ENCODE measurements around the gene HMX3.

HMX3 gene

DNA sequence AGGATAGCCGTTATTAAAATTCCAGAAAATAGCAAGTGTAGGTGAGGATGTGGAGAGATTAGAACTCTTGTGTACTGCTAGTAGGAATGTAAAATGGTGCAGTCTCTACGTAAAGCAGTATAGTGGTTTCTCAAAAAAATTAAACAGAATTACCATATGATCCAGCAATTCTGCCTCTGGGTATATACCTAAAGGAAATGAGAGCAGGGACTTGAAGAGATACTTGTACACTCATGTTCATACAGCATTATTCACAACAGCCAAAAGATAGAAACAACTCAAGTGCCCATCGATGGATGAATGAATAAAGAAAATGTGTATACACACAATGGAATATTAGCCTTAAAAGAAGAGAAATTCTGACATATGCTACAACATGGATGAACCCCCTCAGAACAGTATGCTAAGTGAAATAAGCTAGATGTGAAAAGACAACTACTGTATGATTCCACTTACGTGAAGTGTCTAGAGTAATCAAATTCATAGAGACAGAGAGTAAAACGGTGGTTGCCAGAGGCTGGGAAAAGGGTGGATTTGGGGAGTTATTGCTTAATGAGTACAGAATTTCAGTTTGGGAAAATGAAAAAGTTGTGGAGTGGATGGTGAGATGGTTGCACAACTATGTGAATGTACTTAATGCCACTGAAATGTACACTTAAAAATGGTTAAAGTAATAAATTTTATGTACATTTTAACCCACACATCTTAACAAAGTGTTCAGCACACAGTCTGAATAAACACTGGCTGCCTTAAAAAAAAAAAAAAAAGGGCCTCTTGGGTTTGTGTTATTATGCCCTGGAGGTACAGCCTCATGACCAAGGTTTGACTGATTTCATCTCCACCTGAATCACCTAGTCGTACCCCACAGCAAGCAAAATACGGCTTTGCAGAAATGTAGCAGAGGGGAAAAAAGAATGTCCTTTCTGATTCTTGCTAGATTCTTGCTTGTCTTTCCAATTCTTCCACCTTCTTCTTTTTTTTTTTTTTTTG lies 44.6 kb downstream of the HMX3 start:
- DNase-seq = no peak
- Histone ChIP-seq H3K4me3 (ENCODE audit: low read depth, low read length) (no peak overlapping the region), H3K79me1 (ENCODE audit: low read length) (no peaks in the 10 kb centered on the region), H3K4me2 (ENCODE audit: low read length) (no peak overlapping the region), H3K9me3 (ENCODE audit: insufficient read depth, low read depth, low read length) (no peaks in the 10 kb centered on the region), H3K27ac (ENCODE audit: low read depth, low read length) (no peak overlapping the region), H4K8ac (ENCODE audit: low read depth, low read length) (no peak overlapping the region), H2BK12ac (ENCODE audit: low read length) (no peak overlapping the region), H4K91ac (ENCODE audit: low read depth, low read length) (no peak overlapping the region), H2AK5ac (ENCODE audit: low read length) (no peak overlapping the region), H2BK120ac (ENCODE audit: insufficient read depth, low read length, poor library complexity) (no peak overlapping the region), H3K9ac (ENCODE audit: low read length) (no peak overlapping the region), H3K4me1 (ENCODE audit: control insufficient read depth in 1 of 2, insufficient read depth in 2 of 2, low read length in 2 of 2) (no peaks in the 10 kb centered on the region), H2AFZ (ENCODE audit: insufficient read depth, low read length, poor library complexity) (no peak overlapping the region), H3K27me3 (ENCODE audit: insufficient read depth, low read length) (no peaks in the 10 kb centered on the region), H3K79me2 (ENCODE audit: control insufficient read depth, insufficient read depth, low read length, poor library complexity) (no peaks in the 10 kb centered on the region), H3K23ac (ENCODE audit: low read length) (no peak overlapping the region), H3K14ac (ENCODE audit: low read length) (no peak overlapping the region), H3K36me3 (ENCODE audit: control insufficient read depth in 1 of 2, insufficient read depth in 2 of 2, low read length in 2 of 2) (peaks cover 2% of the 10 kb centered on the region in 2 experiments), H3K4ac (ENCODE audit: low read depth, low read length) (no peak overlapping the region), H4K12ac (ENCODE audit: low read depth, low read length) (no peak overlapping the region), H3K18ac (ENCODE audit: low read length) (no peak overlapping the region), H2BK5ac (ENCODE audit: low read depth, low read length, poor library complexity) (no peak overlapping the region)
- no CpG with 5 or more reads among the region's 7 CpGs for WGBS (ENCODE audit: extremely low coverage, insufficient coverage, insufficient read length)

DNA sequence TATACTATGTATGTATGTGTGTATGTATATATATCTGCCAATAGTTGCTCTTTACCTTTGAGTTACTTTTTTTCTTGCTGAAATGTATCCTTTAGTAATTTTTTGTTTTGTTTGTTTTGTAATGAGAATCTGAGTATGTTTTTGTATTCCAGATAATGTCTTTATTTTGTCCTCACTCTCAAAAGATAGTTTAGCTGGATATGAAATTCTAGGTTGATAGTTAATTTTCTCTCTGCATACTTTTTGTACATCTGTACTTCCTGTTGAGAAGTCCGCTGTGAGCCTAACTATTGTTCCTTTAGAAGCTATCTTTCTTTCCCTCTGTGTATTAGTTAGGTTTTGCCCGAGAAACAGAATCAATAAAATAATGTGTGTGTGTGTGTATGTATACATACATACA lies 48.0 kb downstream of the HMX3 start:
- H3K9ac ChIP-seq (ENCODE audit: low read length) = no peak overlapping the region
- H2AK5ac ChIP-seq (ENCODE audit: low read length) = no peak overlapping the region
- H3K4me2 ChIP-seq (ENCODE audit: low read length) = no peak overlapping the region
- H3K23ac ChIP-seq (ENCODE audit: low read length) = no peak overlapping the region
- no peak overlapping the region for H3K4me3 ChIP-seq (ENCODE audit: low read depth, low read length)
- H3K79me2 ChIP-seq (ENCODE audit: control insufficient read depth, insufficient read depth, low read length, poor library complexity) = no peaks in the 10 kb centered on the region
- H4K91ac ChIP-seq (ENCODE audit: low read depth, low read length) = no peak overlapping the region
- no peak overlapping the region for H4K8ac ChIP-seq (ENCODE audit: low read depth, low read length)
- no peak overlapping the region for H3K14ac ChIP-seq (ENCODE audit: low read length)
- no peaks in the 10 kb centered on the region for H3K9me3 ChIP-seq (ENCODE audit: insufficient read depth, low read depth, low read length)
- no peak overlapping the region for H4K12ac ChIP-seq (ENCODE audit: low read depth, low read length)
- no peaks in the 10 kb centered on the region for H3K27me3 ChIP-seq (ENCODE audit: insufficient read depth, low read length)
- H3K18ac ChIP-seq (ENCODE audit: low read length) = no peak overlapping the region
- no peaks in the 10 kb centered on the region for H3K36me3 ChIP-seq (ENCODE audit: control insufficient read depth in 1 of 2, insufficient read depth in 2 of 2, low read length in 2 of 2)
- no peak overlapping the region for H3K4ac ChIP-seq (ENCODE audit: low read depth, low read length)
- no peak for DNase-seq
- H3K79me1 ChIP-seq (ENCODE audit: low read length) = no peaks in the 10 kb centered on the region
- no CpG with 5 or more reads among the region's 2 CpGs for WGBS (ENCODE audit: extremely low coverage, insufficient coverage, insufficient read length)
- no peak overlapping the region for H2BK120ac ChIP-seq (ENCODE audit: insufficient read depth, low read length, poor library complexity)
- no peaks in the 10 kb centered on the region for H3K4me1 ChIP-seq (ENCODE audit: control insufficient read depth in 1 of 2, insufficient read depth in 2 of 2, low read length in 2 of 2)
- no peak overlapping the region for H2BK12ac ChIP-seq (ENCODE audit: low read length)
- no peak overlapping the region for H2BK5ac ChIP-seq (ENCODE audit: low read depth, low read length, poor library complexity)
- H2AFZ ChIP-seq (ENCODE audit: insufficient read depth, low read length, poor library complexity) = no peak overlapping the region
- no peak overlapping the region for H3K27ac ChIP-seq (ENCODE audit: low read depth, low read length)

DNA sequence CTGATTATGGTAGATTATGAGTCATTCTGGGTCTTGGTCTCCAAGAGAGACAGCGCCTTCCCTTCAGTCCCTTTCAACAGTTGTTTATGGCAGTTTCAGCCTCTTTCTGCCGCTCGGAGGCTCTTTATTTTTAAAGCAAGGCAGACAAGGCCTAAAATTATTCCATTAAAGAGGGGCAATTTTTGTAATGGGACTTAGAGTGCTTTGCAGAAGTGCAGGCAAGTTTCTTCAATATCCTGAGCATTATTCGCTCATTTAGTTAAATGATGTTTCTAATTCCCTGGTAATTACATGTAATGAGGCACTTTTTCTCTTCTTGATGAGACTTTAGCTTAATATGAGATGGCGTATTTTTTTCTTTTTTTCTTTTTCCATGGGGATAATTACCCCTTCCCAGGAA lies 52.0 kb downstream of the HMX3 start:
- H2BK12ac ChIP-seq (ENCODE audit: low read length) = no peak overlapping the region
- H4K8ac ChIP-seq (ENCODE audit: low read depth, low read length) = no peak overlapping the region
- no peaks in the 10 kb centered on the region for H3K27me3 ChIP-seq (ENCODE audit: insufficient read depth, low read length)
- H3K14ac ChIP-seq (ENCODE audit: low read length) = no peak overlapping the region
- no peaks in the 10 kb centered on the region for H3K79me2 ChIP-seq (ENCODE audit: control insufficient read depth, insufficient read depth, low read length, poor library complexity)
- H3K18ac ChIP-seq (ENCODE audit: low read length) = no peak overlapping the region
- H3K36me3 ChIP-seq (ENCODE audit: control insufficient read depth in 1 of 2, insufficient read depth in 2 of 2, low read length in 2 of 2) = peaks cover 0 to 4% of the 10 kb centered on the region in 2 experiments
- no peak overlapping the region for H2BK120ac ChIP-seq (ENCODE audit: insufficient read depth, low read length, poor library complexity)
- no peak overlapping the region for H3K4me3 ChIP-seq (ENCODE audit: low read depth, low read length)
- H3K4me1 ChIP-seq (ENCODE audit: control insufficient read depth in 1 of 2, insufficient read depth in 2 of 2, low read length in 2 of 2) = peaks cover 0 to 2% of the 10 kb centered on the region in 2 experiments
- no peak overlapping the region for H2AFZ ChIP-seq (ENCODE audit: insufficient read depth, low read length, poor library complexity)
- H2AK5ac ChIP-seq (ENCODE audit: low read length) = no peak overlapping the region
- no peak overlapping the region for H2BK5ac ChIP-seq (ENCODE audit: low read depth, low read length, poor library complexity)
- no peak overlapping the region for H3K4me2 ChIP-seq (ENCODE audit: low read length)
- no peak overlapping the region for H4K91ac ChIP-seq (ENCODE audit: low read depth, low read length)
- H3K79me1 ChIP-seq (ENCODE audit: low read length) = no peaks in the 10 kb centered on the region
- no peak overlapping the region for H3K27ac ChIP-seq (ENCODE audit: low read depth, low read length)
- WGBS (ENCODE audit: extremely low coverage, insufficient coverage, insufficient read length) = no CpG with 5 or more reads among the region's 5 CpGs
- H3K9ac ChIP-seq (ENCODE audit: low read length) = no peak overlapping the region
- H3K9me3 ChIP-seq (ENCODE audit: insufficient read depth, low read depth, low read length) = no peaks in the 10 kb centered on the region
- no peak overlapping the region for H3K23ac ChIP-seq (ENCODE audit: low read length)
- H4K12ac ChIP-seq (ENCODE audit: low read depth, low read length) = no peak overlapping the region
- H3K4ac ChIP-seq (ENCODE audit: low read depth, low read length) = no peak overlapping the region
- no peak for DNase-seq
